Breast epithelium (tissue), 4 donors: Measurements from ENCODE around the gene MYH9. TPM values are rescaled to one million over a fixed set of nuclear protein-coding genes. Genes with fewer than 3 reads are reported as not detected.

Experiments
- DNase-seq, 2 donors: peaks; one replicate each; pipeline ENCODE4 v3.0.0-alpha.2; 2019; ENCODE audit warnings: low spot score in 2 of 2
- H3K27ac ChIP-seq, 2 donors: fragments of 200-600 bp; sonication (generic) in 1 of 2; one replicate each; pipeline ENCODE4 v1.5.1; 2016 to 2019; ENCODE audit warnings: mild to moderate bottlenecking in 1 of 2
- H3K27me3 ChIP-seq, 2 donors: fragments of 200-600 bp; sonication (generic) in 1 of 2; one replicate each; pipeline versions ENCODE4 v1.5.1 to v1.6.0; 2017 to 2019; ENCODE audit warnings: control low read depth in 1 of 2, mild to moderate bottlenecking in 1 of 2
- H3K36me3 ChIP-seq: fragments of 200-600 bp; one replicate; pipeline ENCODE4 v1.5.1; 2019
- H3K4me1 ChIP-seq, 2 donors: fragments of 200-600 bp; sonication (generic); one replicate each; pipeline ENCODE4 v1.5.1; 2016 to 2019; ENCODE audit warnings: control low read depth in 1 of 2
- H3K4me3 ChIP-seq, 3 donors: fragments of 200-600 bp; sonication (generic); 1 replicate in 2 of 3; 2 replicates in 1 of 3; pipeline ENCODE4 v1.5.1; 2016 to 2019; ENCODE audit warnings: mild to moderate bottlenecking in 3 of 3, moderate library complexity in 2 of 3
- H3K9me3 ChIP-seq, 2 donors: fragments of 200-600 bp; sonication (generic) in 1 of 2; one replicate each; pipeline ENCODE4 v1.5.1; 2016 to 2019; ENCODE audit warnings: control low read depth in 1 of 2
- CTCF ChIP-seq, 3 donors: fragments of 450-650 bp; IDR thresholded peaks; one replicate each; pipeline ENCODE4 v1.5.1; 2016 to 2017; ENCODE audit warnings: antibody characterized with exemption in 3 of 3, mild to moderate bottlenecking in 3 of 3, moderate library complexity in 3 of 3
- POLR2A ChIP-seq: fragments of 450-650 bp; IDR thresholded peaks from one replicate; pipeline ENCODE4 v1.6.1; 2016; ENCODE audit warnings: antibody characterized with exemption, mild to moderate bottlenecking, moderate library complexity
- POLR2AphosphoS5 ChIP-seq, 3 donors: sonication (generic); formaldehyde crosslinking; IDR thresholded peaks; one replicate each; pipeline ENCODE4 v1.6.1; 2017; ENCODE audit warnings: antibody characterized with exemption in 3 of 3
- intact Hi-C: fragments of 100-400 bp; cut with DNase I; formaldehyde crosslinking; loops from one replicate; pipeline ENCODE4 v1.15.1; 2023; ENCODE audit warnings: low total_unique reads
- total RNA-seq, 3 donors: library from RNA; depleted of rRNA; stranded (reverse); fragments of >200 nt; gene quantifications; one replicate each; pipeline ENCODE4 v1.1.0, GENCODE V29; 2016

Gene MYH9
- total RNA-seq, 3 donors from 2014 or later: 169 to 392 (median 268) TPM

DNA sequence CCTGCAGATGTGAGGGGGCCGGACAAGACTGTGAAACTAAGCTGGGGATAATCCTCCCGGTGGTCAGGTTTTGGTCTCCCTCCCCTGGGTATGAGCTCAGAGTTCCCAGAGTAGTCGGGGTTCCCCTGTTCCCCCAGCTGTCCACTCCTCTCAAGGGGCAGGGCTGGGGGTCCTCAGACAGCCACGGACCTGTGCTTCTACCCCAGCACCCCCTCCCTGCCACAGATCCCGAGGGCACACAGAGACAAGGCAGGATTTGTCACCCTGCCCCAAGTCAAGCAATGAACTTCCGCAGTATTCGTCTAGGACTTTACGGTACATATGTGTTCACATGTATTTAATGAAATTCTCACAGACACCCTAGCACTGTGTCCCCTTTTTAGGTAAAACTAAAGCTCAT, 89.6 kb downstream of the MYH9 start:
- no peak for DNase-seq
- intact Hi-C loops: no loop called here
- H3K27me3 ChIP-seq: no peaks in the 10 kb centered on the region
- no peak overlapping the region for H3K4me3 ChIP-seq
- TF ChIP-seq POLR2A (no peak), POLR2AphosphoS5 (IDR thresholded peaks at IDR 0.05) (no peak), CTCF (IDR thresholded peaks at IDR 0.05) (no peak)
- peaks cover 43% of the 10 kb centered on the region for H3K36me3 ChIP-seq
- peak overlapping the region; percentile 22 to 36 for H3K27ac ChIP-seq
- no peaks in the 10 kb centered on the region for H3K9me3 ChIP-seq
- no peaks in the 10 kb centered on the region for H3K4me1 ChIP-seq

DNA sequence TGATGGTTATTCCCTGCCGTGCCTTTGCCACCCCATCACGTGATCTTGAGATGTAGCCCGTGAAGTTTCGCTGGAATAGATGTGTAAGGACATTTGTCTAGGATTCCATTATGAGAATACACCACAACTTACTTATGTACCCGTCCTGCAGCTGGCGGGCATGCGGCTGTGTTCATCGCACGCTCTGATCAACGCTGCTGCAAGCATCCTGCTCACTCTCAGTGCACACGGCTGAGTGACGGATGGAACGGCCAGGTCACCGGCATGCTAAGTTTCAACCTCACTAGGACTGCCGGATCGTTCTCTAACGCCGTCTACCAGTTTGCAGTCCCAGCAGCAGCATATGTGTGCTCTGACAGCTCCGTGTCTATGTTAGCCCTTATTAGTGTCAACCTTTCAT, 90.2 kb downstream of the MYH9 start:
- H3K4me3 ChIP-seq: no peak overlapping the region

DNA sequence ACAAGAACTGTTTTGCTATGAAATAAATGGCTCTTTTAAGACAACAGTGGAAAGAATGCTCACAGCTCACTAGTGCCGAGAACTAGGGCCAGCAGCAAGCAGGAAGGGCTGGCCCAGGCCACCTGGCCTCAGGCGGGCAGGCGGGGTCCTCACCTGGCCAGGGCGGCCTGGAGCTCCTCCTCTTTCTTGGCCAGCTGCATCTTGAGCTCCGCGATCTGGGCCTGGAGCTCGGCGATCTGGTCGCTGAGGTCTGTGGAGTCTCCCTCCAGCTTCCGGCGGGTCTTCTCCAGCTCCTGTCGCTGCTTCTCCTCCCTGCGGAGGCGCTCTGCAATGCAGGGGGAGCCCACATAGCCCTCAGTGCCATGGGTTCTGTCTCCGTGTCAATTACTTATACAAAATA, 91.1 kb downstream of the MYH9 start:
- H3K4me3 ChIP-seq: no peak overlapping the region
- no peaks in the 10 kb centered on the region for H3K27me3 ChIP-seq
- peaks cover 53% of the 10 kb centered on the region for H3K36me3 ChIP-seq
- DNase-seq: no peak
- no peaks in the 10 kb centered on the region for H3K9me3 ChIP-seq
- no peaks in the 10 kb centered on the region for H3K4me1 ChIP-seq
- H3K27ac ChIP-seq: peak overlapping the region; percentile 34 to 52
- intact Hi-C loops: no loop called here
- TF ChIP-seq POLR2A: no peak
- TF ChIP-seq CTCF (IDR thresholded peaks at IDR 0.05): no peak
- no peak for TF ChIP-seq POLR2AphosphoS5 (IDR thresholded peaks at IDR 0.05)

More for the DNA sequence above, 90.2 kb downstream of the MYH9 start:
- TF ChIP-seq CTCF (IDR thresholded peaks at IDR 0.05) (no peak), POLR2AphosphoS5 (IDR thresholded peaks at IDR 0.05) (peak in 2 of 3 donors; percentile 23 to 27)
- Histone ChIP-seq H3K36me3 (peaks cover 48% of the 10 kb centered on the region), H3K9me3 (no peaks in the 10 kb centered on the region), H3K4me1 (no peaks in the 10 kb centered on the region), H3K27me3 (no peaks in the 10 kb centered on the region), H3K27ac (peak overlapping the region in 1 of 2 donors; percentile 36)
- no peak for DNase-seq
- intact Hi-C loops: no loop called here

DNA sequence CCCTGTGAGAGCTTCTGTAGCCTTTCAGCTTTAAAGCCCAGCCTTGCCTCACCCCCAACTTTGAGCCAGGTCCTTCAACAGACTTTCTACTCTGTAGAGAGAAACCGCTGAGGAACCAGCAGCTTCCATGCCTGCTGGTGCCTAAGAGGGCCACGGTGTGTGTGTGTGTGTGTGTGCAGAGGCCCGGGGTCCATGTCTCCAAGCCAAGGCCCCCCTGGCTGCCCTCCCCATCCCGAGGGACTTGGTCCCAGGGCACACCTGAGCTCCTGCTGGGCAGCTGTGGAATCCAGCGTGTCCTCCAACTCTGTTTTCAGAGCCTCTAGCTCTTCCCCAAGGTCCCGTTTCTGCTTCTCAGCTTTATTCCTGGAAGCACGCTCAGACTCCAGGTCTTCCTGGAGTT, 92.5 kb downstream of the MYH9 start:
- peaks cover 54% of the 10 kb centered on the region for H3K36me3 ChIP-seq
- intact Hi-C loops: no loop called here
- no peaks in the 10 kb centered on the region for H3K4me1 ChIP-seq
- H3K27ac ChIP-seq: peak overlapping the region; percentile 1 to 22
- no peak for TF ChIP-seq POLR2A
- TF ChIP-seq POLR2AphosphoS5 (IDR thresholded peaks at IDR 0.05): no peak
- TF ChIP-seq CTCF (IDR thresholded peaks at IDR 0.05): no peak
- DNase-seq: no peak
- H3K27me3 ChIP-seq: no peaks in the 10 kb centered on the region
- no peak overlapping the region for H3K4me3 ChIP-seq
- no peaks in the 10 kb centered on the region for H3K9me3 ChIP-seq

GRCh38 chr22:36294801-36295200, 93.0 kb downstream of the MYH9 start:
- TF ChIP-seq CTCF (IDR thresholded peaks at IDR 0.05): no peak
- no peak for DNase-seq
- Histone ChIP-seq H3K27me3 (no peaks in the 10 kb centered on the region), H3K27ac (peak overlapping the region; percentile 1 to 22), H3K9me3 (no peaks in the 10 kb centered on the region), H3K4me1 (no peaks in the 10 kb centered on the region), H3K4me3 (no peak overlapping the region), H3K36me3 (peaks cover 50% of the 10 kb centered on the region)
- intact Hi-C loops: no loop called here
